ENCODE measurements around the gene PTX4. TPM values are rescaled to one million over a fixed set of nuclear protein-coding genes. Genes with fewer than 3 reads are reported as not detected.
"Not testable (repeated sequence)": the region's sequence is repeated elsewhere in the genome, so short reads cannot be mapped to it uniquely, and the experiment has no call there.

PTX4 gene
- total RNA-seq, 1 donor from 2014 or later = 0.13 TPM

DNA sequence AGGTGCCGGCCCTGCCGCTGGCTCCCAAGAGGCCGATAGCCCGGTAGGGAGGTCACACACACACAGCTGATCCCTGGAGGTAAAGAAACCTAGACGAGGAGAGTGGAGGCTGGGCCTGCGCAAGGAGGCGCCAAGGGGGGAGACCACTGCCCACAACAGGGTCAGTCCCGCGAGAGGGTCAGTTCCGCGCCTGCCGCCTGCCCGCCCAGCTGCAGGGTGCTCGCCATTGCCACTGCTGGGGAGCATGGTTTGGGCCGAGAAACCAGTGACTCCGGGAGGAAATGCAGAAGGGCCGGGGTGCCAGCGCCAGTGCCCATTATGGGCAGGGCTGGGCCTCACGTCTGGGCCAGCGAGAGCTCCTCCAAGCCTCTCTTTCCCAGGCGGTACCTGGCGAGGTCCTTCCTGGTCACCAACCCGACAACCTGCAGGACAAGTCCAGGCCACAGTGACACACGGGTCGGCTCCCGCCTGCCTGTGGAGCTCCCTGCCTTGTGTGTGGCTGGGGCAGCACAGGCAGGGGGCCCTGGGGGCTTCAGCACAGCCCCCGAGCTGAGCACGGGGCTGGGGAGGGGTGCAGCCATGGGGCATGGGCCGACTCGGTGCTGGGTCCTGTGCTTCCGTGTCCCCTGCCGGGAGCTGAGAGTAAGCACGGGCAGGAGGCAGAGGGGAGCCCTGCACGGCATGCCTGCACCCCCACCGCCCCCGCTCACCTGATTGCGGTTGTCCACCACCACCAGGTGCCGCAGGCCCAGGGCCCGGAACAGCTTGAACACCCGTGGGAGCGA, 42.3 kb downstream of the PTX4 start:
- DNase-seq (ENCODE audit: low read depth in 2 of 2) = no peak

DNA sequence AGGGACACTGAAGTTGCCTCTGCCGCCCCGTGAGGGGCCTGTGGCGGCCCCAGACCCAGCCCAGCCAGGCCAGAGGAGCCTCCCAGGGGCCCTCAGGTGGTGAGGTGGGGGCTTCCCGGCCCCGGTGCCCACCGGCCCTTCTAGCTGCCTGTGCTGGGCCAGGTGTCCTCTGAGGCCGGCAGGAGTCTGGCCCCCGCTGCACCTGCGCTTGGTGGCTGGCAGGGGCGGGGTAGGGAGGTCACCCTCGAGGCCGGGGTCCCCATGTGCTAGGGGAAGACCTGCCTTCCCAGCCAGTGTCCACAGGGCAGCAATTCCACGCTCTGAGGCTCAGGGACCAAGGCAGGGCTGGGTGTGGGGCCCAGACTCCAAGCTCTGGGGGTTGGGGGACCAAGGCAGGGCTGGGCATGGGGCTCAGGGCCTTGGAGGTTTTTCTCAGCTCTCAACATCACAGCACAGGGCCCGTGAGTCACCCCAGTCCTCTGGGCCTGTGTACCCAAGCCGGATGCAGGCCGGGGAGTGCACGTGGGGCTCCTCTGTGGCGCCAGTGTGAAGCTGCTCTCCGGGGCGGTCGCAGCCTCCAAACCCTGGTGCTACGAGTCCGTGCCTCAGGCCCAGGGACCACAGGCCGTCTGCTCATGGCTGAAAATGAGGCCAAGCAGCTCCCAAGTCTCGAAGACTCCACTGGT, 43.1 kb downstream of the PTX4 start:
- DNase-seq (ENCODE audit: low read depth in 2 of 2) = no peak

DNA sequence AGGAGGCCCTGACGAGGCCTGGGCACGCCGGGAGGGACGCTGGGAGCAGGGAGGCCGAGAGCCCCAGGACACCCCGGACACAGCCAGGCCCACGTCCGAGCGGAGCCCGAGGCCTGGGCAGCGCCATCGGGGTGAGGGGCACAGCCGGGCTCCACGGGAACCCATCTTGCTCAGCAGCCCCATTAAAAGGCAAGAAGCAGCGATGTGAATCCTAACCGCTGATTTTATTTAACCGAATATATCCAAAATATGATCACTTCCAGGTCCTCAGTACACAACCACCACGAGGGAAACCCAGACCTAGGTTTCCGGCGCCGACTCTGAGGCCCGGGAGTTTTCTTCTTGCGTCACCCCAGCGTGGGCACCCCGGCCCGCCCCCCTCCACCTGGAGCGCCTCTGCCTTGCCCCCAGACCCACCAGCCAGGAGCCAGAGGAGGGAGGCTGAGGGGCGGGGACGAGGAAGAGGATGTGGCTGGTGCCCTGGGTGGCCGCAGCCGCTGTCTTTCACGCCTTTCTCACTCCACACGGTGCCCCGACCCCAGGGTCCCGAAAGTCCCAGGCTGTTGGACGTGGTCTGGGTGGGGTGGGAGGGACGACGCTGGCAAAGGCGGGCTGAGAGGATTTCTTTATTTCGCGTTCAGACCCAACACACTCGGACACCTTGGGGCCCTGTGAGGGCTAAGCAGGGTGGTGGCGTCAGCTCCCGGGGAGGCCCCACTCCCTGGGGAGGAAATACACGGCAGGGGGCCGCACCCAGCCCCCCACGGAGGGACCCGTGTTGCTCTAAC, 43.8 kb downstream of the PTX4 start:
- no peak for DNase-seq (ENCODE audit: low read depth in 2 of 2)

DNA sequence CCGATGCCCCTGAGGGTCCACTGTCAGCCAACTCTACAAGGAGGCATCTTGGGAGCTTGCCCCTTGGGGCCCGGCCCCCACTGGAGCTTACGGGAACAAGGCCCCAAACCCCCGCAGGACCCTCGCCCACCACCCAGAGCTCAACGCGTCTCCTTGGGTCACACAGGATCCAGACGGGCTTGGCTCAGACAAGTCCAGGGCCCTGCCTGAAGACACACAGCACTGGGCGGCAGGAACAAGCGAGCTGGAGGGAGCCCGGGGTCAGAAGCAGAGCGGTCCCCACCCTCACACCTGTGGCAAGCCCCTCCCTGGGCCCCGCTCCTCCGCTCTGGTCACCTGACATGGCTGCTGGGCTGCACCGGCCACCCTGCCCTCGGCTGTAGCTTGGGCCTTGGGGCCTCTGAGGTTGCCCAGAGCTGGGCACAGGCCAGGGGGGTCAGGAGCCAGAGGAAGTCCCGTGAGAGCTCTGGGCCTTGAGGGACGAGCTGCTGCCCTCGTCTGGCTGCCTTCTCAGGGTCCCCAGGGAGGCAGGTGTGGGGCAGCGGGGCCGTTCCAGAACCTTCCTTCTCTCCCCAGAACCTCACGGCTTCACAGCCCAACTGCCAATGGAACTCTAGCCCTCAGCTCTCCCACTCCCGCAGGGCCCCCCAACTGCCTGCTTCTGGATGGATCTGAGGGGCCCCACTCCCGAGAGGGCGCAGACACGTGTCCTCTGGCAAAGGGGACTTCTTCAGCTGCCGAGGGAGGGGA, 44.6 kb downstream of the PTX4 start, which contains the start of gene CCDC154:
Gene CCDC154 (minus strand): TSS at position 577 of the 750 bp plus-strand sequence. CDS start 234 bp downstream, at position 343.
- DNase-seq (ENCODE audit: low read depth in 2 of 2) = no peak

DNA sequence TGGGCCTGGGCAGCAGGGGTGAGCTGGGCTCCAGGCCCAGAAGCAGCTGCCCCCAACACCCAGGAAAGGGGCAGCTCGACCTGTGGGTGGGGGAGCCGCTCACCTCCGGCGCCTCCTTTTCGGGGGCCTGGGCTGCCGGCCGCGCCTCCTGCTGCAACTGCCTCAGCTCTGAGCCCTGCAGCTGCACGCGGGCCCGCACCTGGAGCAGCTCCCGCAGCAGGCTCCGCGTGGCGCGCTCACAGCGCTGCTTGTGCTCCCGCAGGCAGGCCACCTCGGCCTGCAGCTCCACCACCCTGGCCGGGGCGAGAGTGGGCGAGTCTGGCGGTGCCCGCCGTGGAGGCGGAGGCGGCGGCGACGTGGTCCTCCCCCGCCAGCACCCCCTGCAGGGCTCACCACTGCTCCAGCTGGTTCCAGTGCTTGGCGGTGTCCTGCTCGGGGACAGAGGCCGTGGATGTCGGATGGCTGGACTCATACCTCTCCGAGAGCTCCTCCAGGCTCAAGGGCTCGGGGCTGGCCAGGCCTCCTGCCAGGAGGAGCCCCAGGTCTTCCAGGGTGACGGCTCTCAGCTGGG, 45.3 kb downstream of the PTX4 start:
- no peak for DNase-seq (ENCODE audit: low read depth in 2 of 2)

DNA sequence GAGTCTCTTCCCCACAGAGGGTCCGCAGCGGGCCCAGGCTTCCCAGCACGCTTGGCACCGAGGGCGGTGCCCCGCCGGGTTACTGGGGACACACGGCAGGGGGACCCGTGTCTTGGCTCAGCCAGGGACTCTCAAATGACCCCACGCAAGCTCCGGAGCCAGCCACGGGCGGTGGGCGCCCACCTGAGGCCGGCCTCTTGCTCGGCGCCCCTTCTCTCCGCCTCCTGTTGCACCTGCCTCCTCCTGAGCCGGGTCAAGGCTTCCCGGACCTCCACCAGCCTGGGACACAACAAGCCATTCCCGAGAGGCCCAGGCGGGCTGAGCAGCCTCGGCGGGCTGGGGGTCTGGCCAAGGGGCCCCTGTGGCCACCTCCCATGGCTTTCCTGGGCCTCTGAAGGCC, 46.0 kb downstream of the PTX4 start:
- DNase-seq (ENCODE audit: low read depth in 2 of 2) = no peak

DNA sequence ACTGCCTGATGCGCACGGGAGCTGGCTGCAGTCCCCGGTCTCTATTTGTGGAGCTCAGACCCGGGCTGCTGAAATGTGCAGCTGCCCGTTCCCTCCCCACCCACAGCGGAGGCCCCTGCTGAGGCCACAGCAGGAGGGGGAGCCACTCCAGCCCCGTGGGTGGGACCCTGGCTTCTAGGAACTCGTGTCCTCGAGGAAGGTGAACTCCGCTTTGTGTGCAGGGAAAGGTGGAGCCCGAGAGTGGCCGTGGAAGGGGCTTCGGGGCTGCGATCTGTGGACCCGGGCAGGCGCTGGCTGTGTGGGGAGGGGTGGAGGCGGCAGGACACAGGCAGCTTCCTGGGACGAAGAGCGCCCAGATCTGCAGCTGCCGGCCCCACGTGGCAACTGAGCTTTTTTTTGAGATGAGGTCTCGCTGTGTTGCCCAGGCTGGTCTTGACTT, 47.3 kb downstream of the PTX4 start:
- no peak for DNase-seq (ENCODE audit: low read depth in 2 of 2)

DNA sequence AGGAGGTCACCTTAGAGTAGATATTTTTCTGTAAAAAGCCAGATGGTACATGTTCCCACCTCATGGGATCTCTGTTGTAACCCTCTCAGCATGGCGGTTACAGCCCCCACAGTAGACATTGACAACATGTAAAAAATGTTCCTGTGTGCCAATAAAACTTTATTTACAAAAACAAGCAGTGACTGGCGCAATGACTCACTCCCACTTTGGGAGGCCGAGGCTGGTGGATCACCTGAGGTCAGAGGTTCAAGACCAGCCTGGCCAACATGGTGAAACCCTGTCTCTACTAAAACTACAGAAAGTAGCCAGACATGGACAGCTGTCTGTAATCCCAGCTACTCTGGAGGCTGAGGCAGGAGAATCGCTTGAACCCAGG, 49.1 kb downstream of the PTX4 start:
- DNase-seq (ENCODE audit: low read depth in 2 of 2) = not testable (repeated sequence)

DNA sequence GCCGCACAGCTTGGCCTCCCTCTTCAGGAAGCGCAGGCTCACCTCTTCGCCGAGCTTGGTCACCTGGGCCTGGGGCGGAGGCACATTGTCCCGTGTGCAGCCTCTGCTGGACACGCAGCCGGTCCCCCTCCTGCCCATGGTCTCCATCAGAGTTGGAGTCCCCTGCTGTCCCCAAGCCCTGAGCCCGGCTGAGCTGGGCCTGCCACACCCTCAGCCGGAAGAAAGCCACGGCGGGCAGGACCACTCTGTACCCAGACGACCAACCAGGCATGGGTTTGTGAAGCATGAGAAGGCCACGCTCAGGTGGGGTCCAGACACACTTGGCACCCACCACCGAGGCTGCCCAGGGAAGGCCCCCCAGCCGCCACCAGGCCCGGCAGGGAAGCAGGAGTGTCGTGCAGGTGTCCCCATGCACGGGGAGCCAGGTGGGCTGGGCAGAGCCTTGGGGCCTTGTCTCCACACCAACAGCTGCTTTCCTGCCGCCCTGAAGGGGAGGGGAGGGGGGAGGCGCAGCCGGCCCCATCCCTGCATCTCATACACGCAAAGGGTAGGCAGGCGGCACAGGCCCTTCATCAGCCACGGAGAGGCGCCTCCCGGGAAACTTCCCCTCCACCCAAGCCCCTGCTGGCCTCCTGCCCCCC, 49.6 kb downstream of the PTX4 start:
- no peak for DNase-seq (ENCODE audit: low read depth in 2 of 2)

DNA sequence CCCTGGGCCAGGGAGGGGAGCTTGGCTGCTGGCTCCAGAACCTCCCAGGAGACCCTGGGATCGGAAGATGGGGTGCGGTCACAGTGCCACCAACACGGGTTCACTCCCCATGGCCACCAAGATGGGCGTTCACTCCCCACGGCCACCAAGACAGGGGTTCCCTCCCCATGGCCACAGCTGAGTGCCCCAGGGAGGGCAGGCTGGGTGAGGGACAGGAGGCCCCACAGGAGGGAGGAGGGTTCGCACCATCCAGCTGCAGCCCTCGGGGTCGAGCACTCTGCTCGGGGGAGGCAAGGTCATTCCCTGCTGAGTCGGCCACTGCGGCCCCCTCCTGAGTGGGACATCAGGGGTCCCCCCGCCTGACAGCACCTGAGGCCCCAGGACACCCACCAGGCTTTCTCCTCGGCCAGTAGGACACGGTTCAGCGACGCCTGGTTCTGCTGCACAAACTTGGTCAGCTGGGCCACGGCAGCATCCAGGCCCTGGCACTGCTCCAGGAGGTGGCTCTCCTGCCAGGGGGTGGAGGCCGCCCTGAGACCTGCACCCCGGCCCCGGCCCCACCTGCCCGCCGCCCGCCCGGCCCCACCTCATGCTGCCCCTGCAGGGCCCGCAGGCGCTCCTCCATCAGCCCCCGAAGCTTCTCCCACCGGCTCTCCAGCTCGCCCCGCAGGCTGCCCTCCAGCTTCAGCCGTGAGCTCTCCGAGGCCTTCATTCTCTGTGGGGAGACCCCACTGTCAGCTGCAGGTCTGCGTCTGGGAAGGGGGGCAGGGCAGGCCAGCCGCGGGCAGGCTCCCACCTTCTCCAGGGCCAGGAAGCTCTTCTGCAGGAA, 50.3 kb downstream of the PTX4 start:
- no peak for DNase-seq (ENCODE audit: low read depth in 2 of 2)

DNA sequence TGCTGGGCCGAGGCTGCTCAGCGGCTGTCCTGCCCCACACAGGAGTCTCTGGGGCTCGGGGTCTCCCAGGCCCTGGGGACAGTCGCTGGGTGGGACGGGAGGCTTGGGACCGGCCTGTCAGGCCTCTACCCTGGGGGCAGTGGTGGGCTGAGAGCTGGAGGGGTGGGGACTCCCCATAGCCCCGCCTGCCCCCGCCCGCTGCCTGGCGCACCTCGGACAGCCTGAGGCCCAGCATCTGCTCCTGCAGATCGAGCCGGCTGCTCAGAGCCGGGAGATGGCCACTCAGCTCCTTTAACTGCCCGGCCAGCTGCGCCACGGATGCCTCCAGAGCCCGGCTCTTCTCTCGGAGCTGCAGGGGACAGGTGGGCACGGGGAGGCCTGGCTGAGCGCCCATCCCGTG, 51.1 kb downstream of the PTX4 start:
- no peak for DNase-seq (ENCODE audit: low read depth in 2 of 2)

DNA sequence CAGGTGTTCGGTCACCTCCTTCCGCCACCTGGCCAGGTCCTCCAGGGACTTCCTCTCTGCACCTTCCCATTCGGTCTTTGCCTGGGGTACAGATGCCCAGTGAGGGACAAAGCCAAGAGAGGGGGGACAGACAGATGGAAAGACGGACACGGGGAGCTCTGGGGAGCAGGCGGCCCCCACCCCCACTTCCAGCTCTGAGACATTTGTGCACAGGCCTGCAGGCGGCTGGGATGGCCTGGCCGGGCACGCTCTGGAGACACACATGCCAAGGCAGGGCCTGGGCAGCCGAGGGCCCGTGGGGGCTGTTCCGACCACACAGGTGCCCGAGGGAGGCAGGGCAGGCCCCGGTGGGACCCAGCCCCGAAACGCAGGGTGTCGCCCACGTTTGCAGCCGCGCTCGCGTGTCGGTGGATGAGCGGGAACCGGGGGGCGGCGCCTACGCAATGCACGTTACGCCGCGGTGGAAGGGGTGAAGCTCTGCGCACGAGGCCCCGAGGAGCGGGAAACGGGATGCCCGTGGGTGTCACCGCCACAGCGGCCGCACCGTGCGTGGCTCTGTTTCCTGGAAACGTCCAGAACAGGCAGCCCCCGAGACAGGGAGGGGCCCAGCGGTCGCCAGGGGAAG, 51.9 kb downstream of the PTX4 start:
- DNase-seq (ENCODE audit: low read depth in 2 of 2) = no peak

DNA sequence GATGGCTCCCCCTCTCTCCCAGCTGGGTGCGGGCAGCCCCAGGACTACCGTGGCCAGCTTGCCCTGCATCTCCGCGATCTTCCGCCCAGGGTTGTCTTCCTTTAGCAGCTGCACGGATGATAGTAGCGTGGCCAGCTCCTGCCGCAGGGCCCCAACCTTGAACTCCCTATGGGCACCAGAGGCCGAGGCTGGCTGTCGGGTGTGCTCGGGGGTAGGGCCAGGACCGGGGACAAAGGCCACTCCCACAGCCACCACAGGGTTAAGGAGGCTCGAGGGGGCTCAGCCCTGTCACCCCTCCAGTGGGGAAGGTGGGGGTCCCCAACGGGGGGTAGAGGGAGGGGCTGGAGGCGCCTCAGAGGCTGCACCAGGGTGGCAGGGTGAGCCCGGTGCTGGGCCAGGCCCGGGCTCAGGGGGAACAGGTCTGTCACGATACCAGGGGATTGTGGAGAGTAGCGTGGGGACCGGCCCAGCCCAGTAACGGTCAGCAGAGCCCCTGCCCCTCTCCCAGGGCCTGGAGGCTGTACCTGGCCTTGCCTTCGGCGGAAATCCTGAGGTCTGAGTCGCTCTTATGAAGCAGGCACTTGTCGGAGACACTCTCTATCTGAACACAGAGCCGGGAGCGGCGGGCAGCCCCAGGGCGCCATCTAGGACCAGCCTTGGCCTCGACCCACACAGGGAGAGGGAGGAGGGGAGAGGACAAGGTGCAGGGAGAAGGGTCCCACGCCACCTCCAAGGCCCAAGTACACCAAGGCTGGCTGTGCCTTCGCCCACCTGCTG, 52.6 kb downstream of the PTX4 start:
- DNase-seq (ENCODE audit: low read depth in 2 of 2) = no peak

Other genes starting within 250 kb of the PTX4 start
- not detected in 2 replicates for gene TPSAB1, start 248.2 kb downstream of the PTX4 start, total RNA-seq
- not detected in 2 replicates for gene TPSD1, start 232.9 kb downstream of the PTX4 start, total RNA-seq
- 34.1 and 40.1 TPM in 2 replicates for gene UBE2I, start 179.3 kb downstream of the PTX4 start, total RNA-seq
- 0.64 and 1.6 TPM in 2 replicates for gene BAIAP3, start 155.3 kb downstream of the PTX4 start, total RNA-seq
- gene TSR3, start 137.1 kb downstream of the PTX4 start, total RNA-seq = 53.7 and 58.4 TPM in 2 replicates
- gene GNPTG, start 137.0 kb downstream of the PTX4 start, total RNA-seq = 16.8 and 36.2 TPM in 2 replicates
- 5.3 and 9.1 TPM in 2 replicates for gene UNKL, start 74.2 kb downstream of the PTX4 start, total RNA-seq
- gene UQCC4, start 68.2 kb downstream of the PTX4 start, total RNA-seq = 16.8 and 16.9 TPM in 2 replicates
- gene PERCC1, start 57.9 kb downstream of the PTX4 start, total RNA-seq = not detected in 2 replicates
- gene CCDC154, start 44.4 kb downstream of the PTX4 start, total RNA-seq = 0.13 TPM in 2 replicates
- 56.9 and 131 TPM in 2 replicates for gene CLCN7, start 13.9 kb downstream of the PTX4 start, total RNA-seq
- 13.6 and 20.5 TPM in 2 replicates for gene TELO2, start 4.4 kb upstream of the PTX4 start, total RNA-seq
- 95.9 and 158 TPM in 2 replicates for gene TMEM204, start 44.7 kb upstream of the PTX4 start, total RNA-seq
- gene IFT140, start 123.1 kb upstream of the PTX4 start, total RNA-seq = 11.3 and 17.4 TPM in 2 replicates
- 7.1 and 12.9 TPM in 2 replicates for gene CRAMP1, start 123.4 kb upstream of the PTX4 start, total RNA-seq
- 42.5 and 56.1 TPM in 2 replicates for gene JPT2, start 189.3 kb upstream of the PTX4 start, total RNA-seq
- 13.9 and 25.7 TPM in 2 replicates for gene MAPK8IP3, start 217.3 kb upstream of the PTX4 start, total RNA-seq

All from dermis microvascular lymphatic vessel endothelial cell (primary cell).